Measurements from ENCODE around the gene CENPS. TPM values are rescaled to one million over a fixed set of nuclear protein-coding genes. Genes with fewer than 3 reads are reported as not detected.

Gene CENPS
- total and polyA plus RNA-seq, 9 of the 15 experiments (the other 6 are each of a cell fraction or from before 2014, with no cell fraction given), result 10.2 to 36.0 (median 26.0) TPM

DNA sequence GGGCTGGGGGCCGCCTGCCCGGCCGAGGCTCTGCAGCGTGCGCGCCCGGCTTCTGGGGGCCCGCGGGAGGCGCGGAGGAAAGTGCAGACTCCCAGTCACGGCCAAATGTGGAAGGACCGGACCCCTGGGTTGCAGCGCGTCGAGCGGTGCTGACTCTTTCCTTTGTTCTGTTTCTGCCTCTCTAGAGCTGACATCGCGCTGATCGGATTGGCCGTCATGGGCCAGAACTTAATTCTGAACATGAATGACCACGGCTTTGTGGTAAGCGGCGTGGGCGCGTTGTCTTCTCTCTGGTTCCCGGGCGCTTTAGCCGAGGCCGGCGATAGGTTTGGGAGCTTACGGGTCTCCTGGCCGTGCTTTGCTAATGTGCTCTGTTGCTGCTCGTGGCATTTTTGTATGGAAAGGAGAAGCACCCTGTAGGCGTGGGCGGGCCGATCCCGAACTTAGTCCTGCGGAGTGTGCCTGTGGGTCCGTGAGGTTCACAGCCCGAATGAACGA is 30.7 kb upstream of the CENPS start (continued):
- TF ChIP-seq, protein P1, sequence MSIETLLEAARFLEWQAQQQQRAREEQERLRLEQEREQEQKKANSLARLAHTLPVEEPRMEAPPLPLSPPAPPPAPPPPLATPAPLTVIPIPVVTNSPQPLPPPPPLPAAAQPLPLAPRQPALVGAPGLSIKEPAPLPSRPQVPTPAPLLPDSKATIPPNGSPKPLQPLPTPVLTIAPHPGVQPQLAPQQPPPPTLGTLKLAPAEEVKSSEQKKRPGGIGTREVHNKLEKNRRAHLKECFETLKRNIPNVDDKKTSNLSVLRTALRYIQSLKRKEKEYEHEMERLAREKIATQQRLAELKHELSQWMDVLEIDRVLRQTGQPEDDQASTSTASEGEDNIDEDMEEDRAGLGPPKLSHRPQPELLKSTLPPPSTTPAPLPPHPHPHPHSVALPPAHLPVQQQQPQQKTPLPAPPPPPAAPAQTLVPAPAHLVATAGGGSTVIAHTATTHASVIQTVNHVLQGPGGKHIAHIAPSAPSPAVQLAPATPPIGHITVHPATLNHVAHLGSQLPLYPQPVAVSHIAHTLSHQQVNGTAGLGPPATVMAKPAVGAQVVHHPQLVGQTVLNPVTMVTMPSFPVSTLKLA (conservative IDR thresholded peaks at IDR 0.05), result no peak
- TF ChIP-seq, protein P2, sequence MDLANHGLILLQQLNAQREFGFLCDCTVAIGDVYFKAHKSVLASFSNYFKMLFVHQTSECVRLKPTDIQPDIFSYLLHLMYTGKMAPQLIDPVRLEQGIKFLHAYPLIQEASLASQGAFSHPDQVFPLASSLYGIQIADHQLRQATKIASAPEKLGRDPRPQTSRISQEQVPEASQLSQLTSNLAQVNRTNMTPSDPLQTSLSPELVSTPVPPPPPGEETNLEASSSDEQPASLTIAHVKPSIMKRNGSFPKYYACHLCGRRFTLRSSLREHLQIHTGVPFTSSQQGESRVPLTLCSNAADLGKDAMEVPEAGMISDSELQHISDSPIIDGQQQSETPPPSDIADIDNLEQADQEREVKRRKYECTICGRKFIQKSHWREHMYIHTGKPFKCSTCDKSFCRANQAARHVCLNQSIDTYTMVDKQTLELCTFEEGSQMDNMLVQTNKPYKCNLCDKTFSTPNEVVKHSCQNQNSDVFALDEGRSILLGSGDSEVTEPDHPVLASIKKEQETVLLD (IDR thresholded peaks at IDR 0.05), result no peak
- TF ChIP-seq GTF2F1 (IDR thresholded peaks at IDR 0.05; ENCODE audit: low read depth, low read length), result no peak
- TF ChIP-seq ZSCAN32 (CRISPR knock-in tag; IDR thresholded peaks at IDR 0.05), result no peak
- no peak for TF ChIP-seq SMAD1 (IDR thresholded peaks at IDR 0.05; ENCODE audit: low read depth, low read length, partially characterized antibody)
- no peak for TF ChIP-seq TGIF2 (CRISPR knock-in tag; IDR thresholded peaks at IDR 0.05)
- 0 out of 2 replicates have a peak, but pooled peaks have one; percentile 45 for TF ChIP-seq KDM2B (CRISPR knock-in tag; IDR thresholded peaks at IDR 0.05)
- TF ChIP-seq MYNN (IDR thresholded peaks at IDR 0.05), result no peak
- TF ChIP-seq MYNN (CRISPR knock-in tag; IDR thresholded peaks at IDR 0.05), result no peak
- no peak for TF ChIP-seq E2F3 (CRISPR knock-in tag; IDR thresholded peaks at IDR 0.05)
- TF ChIP-seq, protein P3, sequence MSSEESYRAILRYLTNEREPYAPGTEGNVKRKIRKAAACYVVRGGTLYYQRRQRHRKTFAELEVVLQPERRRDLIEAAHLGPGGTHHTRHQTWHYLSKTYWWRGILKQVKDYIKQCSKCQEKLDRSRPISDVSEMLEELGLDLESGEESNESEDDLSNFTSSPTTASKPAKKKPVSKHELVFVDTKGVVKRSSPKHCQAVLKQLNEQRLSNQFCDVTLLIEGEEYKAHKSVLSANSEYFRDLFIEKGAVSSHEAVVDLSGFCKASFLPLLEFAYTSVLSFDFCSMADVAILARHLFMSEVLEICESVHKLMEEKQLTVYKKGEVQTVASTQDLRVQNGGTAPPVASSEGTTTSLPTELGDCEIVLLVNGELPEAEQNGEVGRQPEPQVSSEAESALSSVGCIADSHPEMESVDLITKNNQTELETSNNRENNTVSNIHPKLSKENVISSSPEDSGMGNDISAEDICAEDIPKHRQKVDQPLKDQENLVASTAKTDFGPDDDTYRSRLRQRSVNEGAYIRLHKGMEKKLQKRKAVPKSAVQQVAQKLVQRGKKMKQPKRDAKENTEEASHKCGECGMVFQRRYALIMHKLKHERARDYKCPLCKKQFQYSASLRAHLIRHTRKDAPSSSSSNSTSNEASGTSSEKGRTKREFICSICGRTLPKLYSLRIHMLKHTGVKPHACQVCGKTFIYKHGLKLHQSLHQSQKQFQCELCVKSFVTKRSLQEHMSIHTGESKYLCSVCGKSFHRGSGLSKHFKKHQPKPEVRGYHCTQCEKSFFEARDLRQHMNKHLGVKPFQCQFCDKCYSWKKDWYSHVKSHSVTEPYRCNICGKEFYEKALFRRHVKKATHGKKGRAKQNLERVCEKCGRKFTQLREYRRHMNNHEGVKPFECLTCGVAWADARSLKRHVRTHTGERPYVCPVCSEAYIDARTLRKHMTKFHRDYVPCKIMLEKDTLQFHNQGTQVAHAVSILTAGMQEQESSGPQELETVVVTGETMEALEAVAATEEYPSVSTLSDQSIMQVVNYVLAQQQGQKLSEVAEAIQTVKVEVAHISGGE (CRISPR knock-in tag; IDR thresholded peaks at IDR 0.05), result no peak
- TF ChIP-seq CAMTA2 (CRISPR knock-in tag; conservative IDR thresholded peaks at IDR 0.05), result no peak
- no peak for TF ChIP-seq PHF8 (IDR thresholded peaks at IDR 0.05; ENCODE audit: borderline replicate concordance, low read length)
- TF ChIP-seq, protein P4, sequence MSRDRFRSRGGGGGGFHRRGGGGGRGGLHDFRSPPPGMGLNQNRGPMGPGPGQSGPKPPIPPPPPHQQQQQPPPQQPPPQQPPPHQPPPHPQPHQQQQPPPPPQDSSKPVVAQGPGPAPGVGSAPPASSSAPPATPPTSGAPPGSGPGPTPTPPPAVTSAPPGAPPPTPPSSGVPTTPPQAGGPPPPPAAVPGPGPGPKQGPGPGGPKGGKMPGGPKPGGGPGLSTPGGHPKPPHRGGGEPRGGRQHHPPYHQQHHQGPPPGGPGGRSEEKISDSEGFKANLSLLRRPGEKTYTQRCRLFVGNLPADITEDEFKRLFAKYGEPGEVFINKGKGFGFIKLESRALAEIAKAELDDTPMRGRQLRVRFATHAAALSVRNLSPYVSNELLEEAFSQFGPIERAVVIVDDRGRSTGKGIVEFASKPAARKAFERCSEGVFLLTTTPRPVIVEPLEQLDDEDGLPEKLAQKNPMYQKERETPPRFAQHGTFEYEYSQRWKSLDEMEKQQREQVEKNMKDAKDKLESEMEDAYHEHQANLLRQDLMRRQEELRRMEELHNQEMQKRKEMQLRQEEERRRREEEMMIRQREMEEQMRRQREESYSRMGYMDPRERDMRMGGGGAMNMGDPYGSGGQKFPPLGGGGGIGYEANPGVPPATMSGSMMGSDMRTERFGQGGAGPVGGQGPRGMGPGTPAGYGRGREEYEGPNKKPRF (IDR thresholded peaks at IDR 0.05; ENCODE audit: low read depth, low read length), result no peak
- TF ChIP-seq HDAC8 (tag; IDR thresholded peaks at IDR 0.05), result no peak
- TF ChIP-seq ELF1 (tag; IDR thresholded peaks at IDR 0.05), result no peak
- TF ChIP-seq TEAD1 (CRISPR knock-in tag; IDR thresholded peaks at IDR 0.05), result peak in 1 of 2 experiments; percentile 47; a peak in 1 of 4 replicates
- no peak for TF ChIP-seq IFI16 (CRISPR knock-in tag; IDR thresholded peaks at IDR 0.05)
- no peak for TF ChIP-seq MEF2A (IDR thresholded peaks at IDR 0.05; ENCODE audit: control insufficient read depth, low read depth, low read length)
- TF ChIP-seq ZNF354B (CRISPR knock-in tag; IDR thresholded peaks at IDR 0.05), result no peak
- TF ChIP-seq ZNF785 (CRISPR knock-in tag; IDR thresholded peaks at IDR 0.05), result no peak

All from K562 (cell line).